ENCODE measurements around the gene ARHGEF17.

ARHGEF17 gene

DNA sequence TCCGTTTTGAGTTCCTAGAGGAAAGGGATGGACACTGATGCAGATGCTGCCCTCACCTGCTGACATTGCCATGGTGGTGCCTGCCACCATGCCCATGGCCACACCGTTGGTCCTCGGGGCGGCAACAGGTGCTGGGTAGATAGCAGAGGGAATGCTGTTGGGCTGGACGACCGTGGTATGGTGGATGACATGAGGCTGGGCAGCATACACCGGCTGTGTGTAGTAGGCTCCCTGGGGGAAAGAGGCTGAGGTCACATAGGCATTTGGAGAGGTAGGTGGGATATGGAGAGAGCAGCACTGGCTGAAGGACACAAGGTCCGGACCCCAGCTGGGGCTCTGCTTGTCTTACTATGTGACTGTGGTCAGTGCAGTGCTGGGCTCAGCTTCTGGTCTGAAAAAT lies 101.4 kb downstream of the ARHGEF17 start:
- DNase-seq (ENCODE audit: low read depth), result no peak
- TF ChIP-seq, protein P1, sequence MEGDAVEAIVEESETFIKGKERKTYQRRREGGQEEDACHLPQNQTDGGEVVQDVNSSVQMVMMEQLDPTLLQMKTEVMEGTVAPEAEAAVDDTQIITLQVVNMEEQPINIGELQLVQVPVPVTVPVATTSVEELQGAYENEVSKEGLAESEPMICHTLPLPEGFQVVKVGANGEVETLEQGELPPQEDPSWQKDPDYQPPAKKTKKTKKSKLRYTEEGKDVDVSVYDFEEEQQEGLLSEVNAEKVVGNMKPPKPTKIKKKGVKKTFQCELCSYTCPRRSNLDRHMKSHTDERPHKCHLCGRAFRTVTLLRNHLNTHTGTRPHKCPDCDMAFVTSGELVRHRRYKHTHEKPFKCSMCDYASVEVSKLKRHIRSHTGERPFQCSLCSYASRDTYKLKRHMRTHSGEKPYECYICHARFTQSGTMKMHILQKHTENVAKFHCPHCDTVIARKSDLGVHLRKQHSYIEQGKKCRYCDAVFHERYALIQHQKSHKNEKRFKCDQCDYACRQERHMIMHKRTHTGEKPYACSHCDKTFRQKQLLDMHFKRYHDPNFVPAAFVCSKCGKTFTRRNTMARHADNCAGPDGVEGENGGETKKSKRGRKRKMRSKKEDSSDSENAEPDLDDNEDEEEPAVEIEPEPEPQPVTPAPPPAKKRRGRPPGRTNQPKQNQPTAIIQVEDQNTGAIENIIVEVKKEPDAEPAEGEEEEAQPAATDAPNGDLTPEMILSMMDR (IDR thresholded peaks at IDR 0.05; ENCODE audit: control insufficient read depth, extremely low read depth, insufficient read depth), result no peak
- no peak overlapping the region for H3K4me3 ChIP-seq (ENCODE audit: low read depth, low read length)

DNA sequence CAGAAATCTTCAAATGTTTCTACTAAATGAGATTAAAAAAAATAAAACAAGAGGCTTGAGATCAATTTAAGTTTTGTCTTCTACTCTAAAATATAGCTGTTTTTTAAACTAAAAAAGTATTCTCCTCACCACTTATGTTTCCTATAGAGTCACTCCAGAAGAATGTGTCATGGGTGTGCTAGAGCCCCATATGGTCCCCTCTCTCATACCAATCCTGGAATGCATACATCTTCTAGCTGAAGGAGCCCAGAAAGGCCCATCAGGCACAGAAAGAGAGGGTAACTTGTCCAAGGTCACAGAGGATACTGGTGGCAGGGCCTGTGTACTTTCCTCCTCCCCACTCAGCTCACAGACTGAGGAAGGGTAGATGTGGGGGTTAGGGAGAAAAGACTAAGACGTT lies 102.6 kb downstream of the ARHGEF17 start:
- no peak overlapping the region for H3K4me3 ChIP-seq (ENCODE audit: low read depth, low read length)
- DNase-seq (ENCODE audit: low read depth), result no peak
- TF ChIP-seq, protein P1 (IDR thresholded peaks at IDR 0.05; ENCODE audit: control insufficient read depth, extremely low read depth, insufficient read depth), result no peak

DNA sequence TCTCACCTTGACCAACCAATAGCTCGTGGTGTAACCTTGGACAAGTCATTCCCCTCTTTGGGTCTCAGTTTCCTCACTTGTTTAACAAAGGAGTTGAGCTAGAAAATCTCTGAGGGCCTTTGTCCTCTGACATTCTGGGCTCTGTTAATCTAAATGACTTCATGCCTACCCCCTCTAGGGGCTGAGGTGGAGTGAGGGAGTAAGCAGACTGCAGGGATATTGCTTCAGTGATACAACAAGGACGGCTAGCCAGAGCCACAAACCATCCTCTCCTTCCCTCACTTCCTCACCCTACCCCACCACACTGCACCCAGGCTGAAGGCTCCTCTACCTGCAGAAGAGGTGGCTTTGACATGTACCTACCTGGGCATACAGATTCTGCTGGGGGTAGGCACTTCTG lies 103.0 kb downstream of the ARHGEF17 start:
- no peak for DNase-seq (ENCODE audit: low read depth)
- H3K4me3 ChIP-seq (ENCODE audit: low read depth, low read length), result no peak overlapping the region
- TF ChIP-seq, protein P1 (IDR thresholded peaks at IDR 0.05; ENCODE audit: control insufficient read depth, extremely low read depth, insufficient read depth), result no peak

DNA sequence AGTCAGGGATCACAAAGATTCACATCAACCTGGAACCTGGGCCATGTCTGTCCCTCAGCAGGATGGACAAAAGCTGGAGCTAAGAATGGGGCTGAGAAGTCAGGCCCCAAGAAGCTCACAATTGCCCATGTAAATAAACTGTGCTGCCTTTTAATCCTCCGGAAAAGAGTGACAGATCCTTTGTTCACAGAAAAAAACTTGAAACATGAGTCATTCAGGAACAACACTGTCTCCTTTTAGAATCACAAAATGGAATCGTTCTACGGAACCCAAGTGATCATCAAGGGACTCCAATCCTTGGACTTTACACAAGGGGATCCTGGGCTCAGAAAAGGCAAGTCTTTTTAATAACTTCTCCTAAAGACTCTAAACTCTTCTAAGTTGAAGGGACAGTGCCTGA lies 104.2 kb downstream of the ARHGEF17 start:
- TF ChIP-seq, protein P1 (IDR thresholded peaks at IDR 0.05; ENCODE audit: control insufficient read depth, extremely low read depth, insufficient read depth), result no peak
- no peak overlapping the region for H3K4me3 ChIP-seq (ENCODE audit: low read depth, low read length)
- no peak for DNase-seq (ENCODE audit: low read depth)

DNA sequence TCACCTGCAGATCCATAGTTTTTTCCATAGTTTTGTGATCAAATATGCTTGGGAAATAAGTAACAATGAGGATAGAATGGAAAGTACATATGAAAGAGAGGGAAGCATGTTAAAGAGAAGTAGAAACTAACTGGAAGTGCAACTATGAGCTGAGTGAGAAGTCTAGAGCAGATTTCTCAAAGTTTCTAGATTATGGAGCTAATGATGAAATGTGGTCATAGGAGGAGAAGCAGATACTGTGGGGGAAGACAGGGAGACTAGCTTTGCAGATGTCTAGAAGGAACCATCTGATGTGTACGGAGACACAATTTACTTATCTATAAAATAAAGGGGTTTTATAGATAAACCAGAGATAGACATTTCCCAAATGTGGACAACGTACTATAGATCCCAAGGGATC lies 105.2 kb downstream of the ARHGEF17 start:
- TF ChIP-seq, protein P1 (IDR thresholded peaks at IDR 0.05; ENCODE audit: control insufficient read depth, extremely low read depth, insufficient read depth), result no peak
- no peak overlapping the region for H3K4me3 ChIP-seq (ENCODE audit: low read depth, low read length)
- DNase-seq (ENCODE audit: low read depth), result no peak

DNA sequence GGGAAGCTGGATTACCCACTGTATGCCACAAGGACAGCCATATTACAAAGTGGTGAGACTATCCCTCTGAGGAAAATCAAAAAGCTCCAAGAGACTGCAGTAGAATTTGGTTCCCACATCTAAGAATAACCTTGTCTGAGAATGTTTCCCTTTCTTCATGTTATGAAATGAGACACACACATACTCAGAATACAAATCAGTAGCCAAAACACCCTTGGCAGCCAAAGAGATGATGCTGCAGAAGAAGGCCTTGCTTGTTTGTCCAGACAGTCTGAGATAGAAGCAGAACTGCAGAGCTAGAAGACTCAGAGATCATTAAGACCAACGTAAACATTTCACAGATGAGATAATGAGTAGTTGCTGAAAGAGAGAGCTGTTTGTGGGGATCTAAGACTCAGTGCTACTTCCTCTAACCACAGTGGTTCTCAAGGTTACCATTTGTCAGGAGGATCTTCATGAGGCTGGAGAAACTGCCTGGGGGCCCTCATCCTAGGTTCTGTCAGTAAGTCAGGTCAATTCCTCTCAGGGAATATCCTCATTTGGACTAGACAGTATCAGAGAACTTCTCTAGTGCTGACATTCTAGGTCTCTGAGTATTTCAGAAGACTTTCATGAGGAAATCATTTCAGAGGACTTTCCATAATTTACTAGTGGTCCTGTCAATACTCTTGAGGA lies 107.0 kb downstream of the ARHGEF17 start:
- H3K4me3 ChIP-seq (ENCODE audit: low read depth, low read length), result no peak overlapping the region

More for the DNA sequence above, 107.0 kb downstream of the ARHGEF17 start:
- DNase-seq (ENCODE audit: low read depth), result no peak
- TF ChIP-seq, protein P1 (IDR thresholded peaks at IDR 0.05; ENCODE audit: control insufficient read depth, extremely low read depth, insufficient read depth), result no peak

Measured in LNCaP clone FGC (cell line).